ENCODE data around the gene RASD2.

Gene RASD2

DNA sequence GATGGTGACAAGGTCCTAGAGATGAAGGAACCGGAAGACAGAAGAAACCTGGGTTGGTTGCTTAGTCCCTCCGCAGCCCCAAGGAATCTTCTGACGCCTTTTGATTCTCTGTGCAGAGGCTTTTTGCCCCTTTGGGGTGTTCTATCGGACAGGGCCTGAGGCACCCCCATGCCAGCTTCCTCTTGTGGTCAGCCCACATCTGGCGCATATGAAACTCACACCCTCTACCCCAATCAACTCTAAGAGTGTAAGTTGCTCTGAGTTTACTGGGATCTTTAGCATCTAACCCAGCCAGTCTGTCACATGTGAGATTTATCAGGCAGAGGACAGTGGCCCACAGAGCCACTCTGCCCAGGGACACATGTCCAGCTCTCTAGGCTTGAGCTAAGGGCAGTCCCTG lies 17.4 kb downstream of the RASD2 start:
- TF ChIP-seq, protein P1, sequence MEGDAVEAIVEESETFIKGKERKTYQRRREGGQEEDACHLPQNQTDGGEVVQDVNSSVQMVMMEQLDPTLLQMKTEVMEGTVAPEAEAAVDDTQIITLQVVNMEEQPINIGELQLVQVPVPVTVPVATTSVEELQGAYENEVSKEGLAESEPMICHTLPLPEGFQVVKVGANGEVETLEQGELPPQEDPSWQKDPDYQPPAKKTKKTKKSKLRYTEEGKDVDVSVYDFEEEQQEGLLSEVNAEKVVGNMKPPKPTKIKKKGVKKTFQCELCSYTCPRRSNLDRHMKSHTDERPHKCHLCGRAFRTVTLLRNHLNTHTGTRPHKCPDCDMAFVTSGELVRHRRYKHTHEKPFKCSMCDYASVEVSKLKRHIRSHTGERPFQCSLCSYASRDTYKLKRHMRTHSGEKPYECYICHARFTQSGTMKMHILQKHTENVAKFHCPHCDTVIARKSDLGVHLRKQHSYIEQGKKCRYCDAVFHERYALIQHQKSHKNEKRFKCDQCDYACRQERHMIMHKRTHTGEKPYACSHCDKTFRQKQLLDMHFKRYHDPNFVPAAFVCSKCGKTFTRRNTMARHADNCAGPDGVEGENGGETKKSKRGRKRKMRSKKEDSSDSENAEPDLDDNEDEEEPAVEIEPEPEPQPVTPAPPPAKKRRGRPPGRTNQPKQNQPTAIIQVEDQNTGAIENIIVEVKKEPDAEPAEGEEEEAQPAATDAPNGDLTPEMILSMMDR (IDR thresholded peaks at IDR 0.05; ENCODE audit: extremely low read depth, insufficient read depth, missing control alignments), result no peak
- in situ Hi-C loops (cut with MboI; ENCODE audit: low pct_unique_long_range_greater_than_20kb, low sequenced_read_pairs, unreplicated experiment), result no loop called here
- DNase-seq (ENCODE audit: low spot score), result no peak

DNA sequence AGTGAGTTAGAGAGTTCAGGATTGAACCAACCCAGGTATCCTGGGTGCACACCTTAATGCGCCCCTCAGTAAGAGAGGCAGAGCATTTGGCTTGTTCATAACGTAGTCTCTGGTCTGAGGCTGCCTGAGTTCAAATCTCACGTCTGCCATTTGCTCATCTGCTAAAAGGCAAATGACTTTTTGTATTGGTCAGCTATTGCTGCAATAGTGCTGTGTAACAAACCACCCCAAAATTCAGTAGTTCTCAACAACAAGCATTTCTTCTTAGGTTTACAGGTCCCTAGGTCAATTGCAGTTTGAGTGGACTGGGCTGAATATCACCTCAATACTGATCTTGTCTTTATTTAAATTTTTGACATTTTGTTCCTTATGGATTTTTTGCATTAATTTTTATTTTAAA lies 18.1 kb downstream of the RASD2 start:
- DNase-seq (ENCODE audit: low spot score), result no peak
- in situ Hi-C loops (cut with MboI; ENCODE audit: low pct_unique_long_range_greater_than_20kb, low sequenced_read_pairs, unreplicated experiment), result no loop called here
- TF ChIP-seq, protein P1 (IDR thresholded peaks at IDR 0.05; ENCODE audit: extremely low read depth, insufficient read depth, missing control alignments), result no peak

DNA sequence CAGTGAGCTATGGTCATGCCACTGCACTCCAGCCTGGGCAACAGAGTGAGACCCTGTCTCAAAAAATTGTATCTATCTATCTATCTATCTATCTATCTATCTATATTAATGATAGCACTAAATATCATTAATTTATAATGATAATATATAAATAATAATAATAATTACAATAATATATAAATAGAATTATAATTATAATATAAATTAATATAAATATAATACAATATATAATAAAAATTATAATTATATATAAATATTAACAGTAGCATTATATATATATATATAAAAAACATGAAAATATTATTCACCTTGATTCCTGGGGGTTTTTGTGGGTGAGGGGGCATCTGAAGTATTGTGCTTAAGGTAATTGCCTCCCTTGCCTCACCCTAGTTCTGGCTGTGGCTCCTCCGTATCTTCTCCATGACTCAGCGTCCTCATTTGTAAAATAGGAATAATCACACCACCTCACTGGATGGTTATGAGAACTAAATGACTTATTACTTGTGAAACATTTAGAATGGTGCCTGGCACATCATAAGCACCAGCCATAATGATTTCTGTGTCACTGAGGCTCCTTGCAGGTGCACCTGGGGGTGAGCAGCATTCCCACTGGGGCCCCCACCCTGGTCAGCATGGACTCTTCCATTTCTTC lies 18.8 kb downstream of the RASD2 start:
- in situ Hi-C loops (cut with MboI; ENCODE audit: low pct_unique_long_range_greater_than_20kb, low sequenced_read_pairs, unreplicated experiment), result no loop called here

DNA sequence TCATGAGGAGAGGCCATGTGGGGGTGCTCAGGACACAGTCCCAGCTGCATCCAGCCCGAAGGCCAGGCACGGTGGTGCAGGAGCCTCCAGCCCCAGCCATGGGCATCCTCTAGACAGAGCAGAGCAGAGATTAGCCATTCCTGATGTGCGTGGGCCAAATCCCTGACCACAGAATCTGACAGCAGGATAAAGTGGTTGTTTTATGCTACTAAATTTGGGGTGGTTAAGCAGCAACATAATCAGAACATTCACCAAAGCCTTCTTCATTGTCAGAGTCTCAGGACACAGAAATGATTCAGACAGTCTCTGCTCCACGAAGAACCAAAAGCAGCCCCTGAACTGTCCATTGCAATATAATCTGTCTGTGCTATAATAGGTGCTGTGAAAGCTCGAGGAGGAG lies 19.7 kb downstream of the RASD2 start:
- TF ChIP-seq, protein P1 (IDR thresholded peaks at IDR 0.05; ENCODE audit: extremely low read depth, insufficient read depth, missing control alignments), result no peak
- in situ Hi-C loops (cut with MboI; ENCODE audit: low pct_unique_long_range_greater_than_20kb, low sequenced_read_pairs, unreplicated experiment), result no loop called here
- DNase-seq (ENCODE audit: low spot score), result no peak

More for the DNA sequence above, 18.8 kb downstream of the RASD2 start:
- no peak for DNase-seq (ENCODE audit: low spot score)
- TF ChIP-seq, protein P1 (IDR thresholded peaks at IDR 0.05; ENCODE audit: extremely low read depth, insufficient read depth, missing control alignments), result no peak

DNA sequence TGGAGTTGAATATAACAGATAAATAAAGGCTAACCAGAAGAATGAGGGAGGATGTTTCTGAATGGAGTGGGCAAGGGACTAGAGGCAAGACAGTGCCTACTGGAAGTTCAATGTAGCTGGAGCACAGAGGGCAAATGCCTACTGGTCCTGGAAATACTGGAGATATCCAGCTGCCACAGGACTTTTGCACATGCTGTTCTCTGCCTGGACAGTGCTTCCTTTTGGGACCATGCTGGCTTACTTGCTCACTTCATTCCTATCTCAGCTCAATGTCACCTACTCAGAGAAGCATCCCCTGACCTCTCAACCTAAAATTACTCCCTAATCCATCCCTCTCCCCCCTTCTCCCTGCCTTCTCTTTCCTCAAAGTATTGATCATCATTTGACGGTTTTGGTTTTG lies 20.2 kb downstream of the RASD2 start:
- in situ Hi-C loops (cut with MboI; ENCODE audit: low pct_unique_long_range_greater_than_20kb, low sequenced_read_pairs, unreplicated experiment), result no loop called here
- TF ChIP-seq, protein P1 (IDR thresholded peaks at IDR 0.05; ENCODE audit: extremely low read depth, insufficient read depth, missing control alignments), result no peak
- no peak for DNase-seq (ENCODE audit: low spot score)

DNA sequence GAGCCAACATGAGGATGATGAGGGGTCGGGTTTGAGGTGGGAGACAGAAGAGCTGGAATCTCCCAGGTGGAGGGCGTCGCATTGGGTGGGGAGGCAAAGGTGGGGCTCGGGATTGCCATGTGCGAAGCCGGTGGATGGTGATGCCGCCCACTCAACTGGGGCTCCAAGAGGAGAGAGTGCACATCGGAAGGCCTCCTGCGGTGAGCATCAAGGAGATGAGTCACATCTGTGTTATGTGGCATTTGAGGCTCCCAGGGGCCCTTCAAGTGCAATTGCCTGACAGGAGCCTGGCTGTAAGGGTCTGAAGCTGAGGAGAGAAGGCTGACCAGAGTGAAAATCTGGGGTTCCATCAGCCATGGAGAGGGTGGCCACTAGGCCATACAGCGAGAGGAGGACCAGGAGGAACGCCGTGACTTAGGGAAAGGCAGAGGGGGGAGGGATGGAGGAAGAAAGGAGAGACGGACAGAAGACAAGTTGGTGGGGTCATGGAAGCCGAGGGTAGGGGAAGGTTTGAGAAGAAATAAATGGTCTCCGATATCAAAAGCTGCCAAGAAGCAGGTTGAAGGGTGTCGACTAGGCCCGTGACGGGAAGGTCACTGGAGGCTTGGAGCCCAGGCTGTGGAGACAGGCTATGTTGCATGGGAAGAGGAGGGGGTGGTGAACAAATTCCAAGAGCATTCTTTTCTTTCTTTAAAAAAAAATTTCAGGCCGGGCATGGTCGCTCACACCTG lies 21.3 kb downstream of the RASD2 start:
- DNase-seq (ENCODE audit: low spot score), result no peak
- TF ChIP-seq, protein P1 (IDR thresholded peaks at IDR 0.05; ENCODE audit: extremely low read depth, insufficient read depth, missing control alignments), result no peak
- in situ Hi-C loops (cut with MboI; ENCODE audit: low pct_unique_long_range_greater_than_20kb, low sequenced_read_pairs, unreplicated experiment), result no loop called here

Measured in GM13977 (cell line).